ENCODE measurements around the gene ANKS1B.
"Not testable (repeated sequence)": the region's sequence is repeated elsewhere in the genome, so short reads cannot be mapped to it uniquely, and the experiment has no call there.

Gene ANKS1B

DNA sequence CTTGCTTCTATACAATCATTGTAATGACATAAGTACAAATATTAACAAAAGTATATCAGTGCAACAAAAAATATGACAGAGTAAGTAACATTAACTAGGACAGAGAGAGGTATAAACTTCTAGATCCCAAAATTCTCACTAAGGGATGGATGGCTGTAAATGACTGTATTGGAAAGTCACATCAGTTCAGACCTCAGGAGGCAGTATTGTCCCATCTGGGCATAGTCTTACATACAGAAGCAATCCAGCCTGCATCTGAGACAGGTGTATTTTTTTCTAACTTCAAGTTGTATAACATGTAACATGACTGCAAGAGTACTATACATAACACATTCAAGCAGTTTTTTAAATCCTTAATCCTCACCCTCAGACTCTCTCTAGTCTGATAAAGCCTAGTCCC lies 238.2 kb downstream of the ANKS1B start:
- no peak for DNase-seq

DNA sequence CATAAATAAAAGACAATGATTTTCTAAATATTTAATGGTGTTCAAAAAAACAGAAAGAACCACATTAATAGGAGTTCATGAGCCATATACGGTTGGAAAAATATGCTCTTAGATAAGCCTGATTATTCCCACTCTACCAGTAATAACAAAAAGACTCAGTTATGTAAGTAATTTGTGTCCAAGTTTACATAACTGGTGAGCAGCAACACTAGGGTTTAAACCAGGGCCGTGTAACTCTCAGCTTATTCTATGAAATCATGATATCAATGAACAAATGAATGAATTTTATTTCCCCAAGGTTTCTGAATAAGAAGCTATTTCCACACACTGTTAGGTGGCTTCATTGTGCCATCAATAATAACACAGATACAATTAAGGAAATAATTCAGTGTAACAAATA lies 238.8 kb downstream of the ANKS1B start:
- no peak for DNase-seq

DNA sequence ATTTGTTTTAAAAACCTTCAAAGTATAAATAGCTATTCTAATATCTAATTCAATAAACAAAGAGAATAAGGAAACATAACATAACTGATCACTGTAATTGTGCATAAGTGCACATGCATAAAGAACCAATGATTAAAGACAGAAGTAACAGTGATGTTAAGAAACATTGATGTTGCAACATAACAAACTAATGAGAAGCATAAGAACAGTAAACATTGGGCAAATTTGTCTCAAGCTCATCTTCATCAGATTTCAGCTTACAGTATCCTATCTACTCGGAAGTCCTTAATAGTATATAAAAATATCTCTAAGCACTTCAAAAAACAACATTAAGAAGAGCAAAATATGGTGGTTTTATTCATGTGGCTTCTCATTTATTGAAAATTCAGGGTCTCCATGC lies 239.6 kb downstream of the ANKS1B start:
- DNase-seq = no peak

DNA sequence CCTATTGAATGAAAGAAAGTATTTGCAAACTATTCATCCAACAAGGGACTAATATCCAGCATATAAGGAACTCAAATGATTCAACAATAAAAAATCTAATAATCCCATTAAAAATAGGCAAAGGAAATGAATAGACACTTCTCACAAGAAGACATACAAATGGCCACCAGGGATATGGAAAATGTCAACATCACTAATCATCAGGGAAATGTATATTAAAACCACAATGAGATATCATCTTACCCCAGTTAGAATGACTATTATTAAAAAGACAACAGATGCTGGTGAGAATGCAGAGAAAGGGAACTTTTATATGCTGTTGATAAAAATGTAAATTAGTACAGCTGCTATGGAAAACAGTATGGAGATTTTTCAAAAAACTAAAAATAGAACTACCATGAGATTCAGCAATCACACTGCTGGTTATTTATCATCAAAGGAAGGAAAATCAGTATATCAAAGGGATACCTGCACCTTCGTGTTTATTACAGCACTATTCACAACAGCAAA lies 247.9 kb downstream of the ANKS1B start:
- no peak for DNase-seq

DNA sequence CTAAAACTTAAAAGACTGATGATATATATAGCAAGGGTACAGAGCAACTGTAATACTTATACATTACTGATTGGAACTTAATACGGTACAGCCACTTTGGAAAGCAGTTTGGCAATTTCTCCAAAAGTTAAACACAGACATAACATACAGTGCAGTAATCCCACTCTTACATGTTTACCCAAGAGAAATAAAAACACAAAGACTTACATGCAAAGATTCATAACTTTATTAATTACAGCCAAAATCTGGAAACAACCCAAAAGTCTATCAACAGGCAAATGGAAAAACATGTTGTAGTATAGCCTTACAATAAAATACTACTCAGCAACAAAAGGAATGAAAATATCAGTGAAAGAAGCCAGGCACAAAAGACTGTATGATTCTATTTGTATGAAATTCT lies 252.6 kb downstream of the ANKS1B start:
- no peak for DNase-seq

DNA sequence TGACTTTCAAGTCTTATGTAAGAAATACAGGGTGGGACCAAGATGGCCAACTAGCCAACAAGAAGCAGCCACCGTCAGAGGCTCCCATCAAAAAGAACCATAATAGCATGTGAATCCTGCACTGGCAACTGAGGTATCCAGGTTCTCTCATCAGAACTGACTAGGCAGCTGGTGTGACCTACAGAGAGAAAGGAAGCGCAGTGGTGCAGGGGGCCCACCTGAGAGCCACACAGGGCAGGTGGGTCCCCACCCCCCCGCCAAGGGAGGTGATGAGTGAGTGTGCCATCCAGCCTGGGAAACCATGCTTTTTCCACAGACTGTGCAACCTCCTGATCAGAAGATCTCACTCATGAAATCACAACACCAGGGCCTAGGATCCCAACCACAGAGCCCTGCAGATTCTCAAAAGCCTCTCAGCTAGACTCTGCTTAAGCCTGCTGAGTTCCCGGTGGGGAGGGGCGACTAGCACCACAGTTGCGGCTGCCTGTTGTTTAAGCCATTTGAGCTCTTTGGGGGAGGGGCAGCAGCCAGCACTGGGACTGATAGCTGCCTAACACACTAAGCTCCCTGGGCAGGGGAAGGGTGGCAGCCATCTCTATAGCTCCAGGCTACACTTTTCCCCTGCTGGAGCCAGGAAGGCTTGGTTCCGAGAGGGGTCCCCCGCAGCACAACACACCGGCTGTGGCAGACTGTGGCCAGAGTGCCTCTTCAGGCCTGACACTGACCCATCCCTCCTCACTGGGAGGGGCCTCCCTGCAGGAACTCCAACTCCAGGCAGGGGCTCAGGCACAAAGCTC lies 261.8 kb downstream of the ANKS1B start:
- no peak for DNase-seq

DNA sequence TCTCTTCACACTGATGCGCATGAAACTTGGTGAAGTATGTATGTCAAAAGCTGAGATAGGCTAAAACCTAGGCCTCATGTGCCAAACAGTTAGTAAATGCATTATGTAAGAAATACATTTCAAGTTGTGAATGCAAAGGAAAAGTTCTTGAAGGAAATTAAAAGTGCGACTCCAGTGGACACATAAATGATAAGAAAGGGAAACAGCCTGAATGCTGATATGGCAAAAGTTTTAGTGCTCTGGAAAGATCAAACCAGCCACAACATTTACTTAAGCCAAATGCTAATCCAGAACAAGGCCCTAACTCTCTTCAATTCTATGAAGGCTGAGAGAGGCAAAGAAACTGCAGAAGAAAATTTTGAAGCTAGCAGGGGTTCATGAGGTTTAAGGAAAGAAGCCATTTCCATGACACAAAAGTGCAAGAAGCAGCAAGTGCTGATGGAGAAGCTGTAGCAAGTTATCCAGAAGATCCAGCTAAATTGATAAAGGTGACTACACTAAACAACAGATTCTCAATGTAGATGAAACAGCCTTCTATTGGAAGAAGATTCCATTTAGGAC lies 262.9 kb downstream of the ANKS1B start:
- DNase-seq = no peak

DNA sequence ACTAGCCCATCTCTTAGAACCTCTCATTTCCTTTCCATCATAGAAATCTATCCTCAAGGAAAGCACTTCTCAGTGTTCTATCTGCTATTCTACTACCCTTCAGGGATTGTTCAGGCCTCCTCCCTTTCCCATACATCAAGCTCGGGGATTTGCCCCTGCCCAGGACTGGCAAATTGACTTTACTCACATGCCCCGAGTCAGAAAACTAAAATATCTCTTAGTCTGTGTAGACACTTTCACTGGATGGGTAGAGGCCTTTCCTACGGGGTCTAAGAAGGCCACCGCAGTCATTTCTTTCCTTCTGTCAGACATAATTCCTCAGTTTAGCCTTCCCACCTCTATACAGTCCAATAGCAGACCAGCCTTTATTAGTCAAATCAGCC lies 264.7 kb downstream of the ANKS1B start:
- DNase-seq = not testable (repeated sequence)

DNA sequence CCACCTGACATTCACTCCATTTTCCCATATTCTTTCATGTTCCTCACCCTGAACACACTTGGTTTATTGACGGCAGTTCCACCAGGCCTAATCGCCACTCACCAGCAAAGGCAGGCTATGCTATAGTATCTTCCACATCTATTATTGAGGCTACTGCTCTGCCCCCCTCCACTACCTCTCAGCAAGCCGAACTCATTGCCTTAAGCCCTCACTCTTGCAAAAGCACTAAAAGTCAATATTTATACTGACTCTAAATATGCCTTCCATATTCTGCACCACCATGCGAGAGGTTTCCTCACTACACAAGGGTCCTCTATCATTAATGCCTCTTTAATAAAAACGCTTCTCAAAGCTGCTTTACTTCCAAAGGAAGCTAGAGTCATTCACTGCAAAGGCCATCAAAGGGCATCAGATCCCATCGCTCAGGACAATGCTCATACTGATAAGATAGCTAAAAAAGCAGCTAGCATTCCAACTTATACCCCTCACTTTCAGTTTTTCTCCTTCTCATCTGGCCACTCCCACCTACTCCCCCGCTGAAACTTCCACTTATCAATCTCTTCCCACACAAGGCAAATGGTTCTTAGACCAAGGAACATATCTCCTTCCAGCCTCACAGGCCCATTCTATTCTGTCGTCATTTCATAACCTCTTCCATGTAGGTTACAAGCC lies 265.2 kb downstream of the ANKS1B start:
- DNase-seq = not testable (repeated sequence)

DNA sequence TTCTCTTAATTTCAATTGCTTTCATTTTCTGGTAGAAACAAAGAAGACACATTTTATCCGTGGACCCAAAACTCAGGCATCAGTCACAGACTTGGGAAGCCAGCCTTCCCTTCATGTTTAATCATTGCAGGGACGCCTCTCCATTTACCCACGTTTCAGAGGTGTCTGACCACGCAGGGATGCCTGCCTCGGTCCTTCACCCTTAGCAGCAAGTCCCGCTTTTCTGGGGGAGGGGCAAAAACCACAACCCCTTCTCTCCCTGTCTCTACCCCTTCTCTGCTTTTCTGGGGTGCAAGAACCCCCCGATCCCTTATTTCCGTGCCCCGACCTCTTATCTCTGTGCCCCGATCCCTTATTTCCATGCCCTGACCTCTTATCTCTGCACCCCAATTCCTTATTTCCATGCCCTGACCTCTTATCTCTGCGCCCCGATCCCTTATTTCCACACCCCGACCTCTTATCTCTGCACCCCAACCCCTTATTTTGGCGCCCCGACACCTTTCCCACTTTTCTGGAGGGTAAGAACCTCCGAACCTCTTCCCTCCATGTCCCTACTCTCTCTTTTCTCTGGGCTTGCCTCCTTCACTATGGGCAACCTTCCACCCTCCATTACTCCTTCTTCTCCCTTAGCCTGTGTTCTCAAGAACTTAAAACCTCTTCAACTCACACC lies 268.8 kb downstream of the ANKS1B start:
- DNase-seq = not testable (repeated sequence)

DNA sequence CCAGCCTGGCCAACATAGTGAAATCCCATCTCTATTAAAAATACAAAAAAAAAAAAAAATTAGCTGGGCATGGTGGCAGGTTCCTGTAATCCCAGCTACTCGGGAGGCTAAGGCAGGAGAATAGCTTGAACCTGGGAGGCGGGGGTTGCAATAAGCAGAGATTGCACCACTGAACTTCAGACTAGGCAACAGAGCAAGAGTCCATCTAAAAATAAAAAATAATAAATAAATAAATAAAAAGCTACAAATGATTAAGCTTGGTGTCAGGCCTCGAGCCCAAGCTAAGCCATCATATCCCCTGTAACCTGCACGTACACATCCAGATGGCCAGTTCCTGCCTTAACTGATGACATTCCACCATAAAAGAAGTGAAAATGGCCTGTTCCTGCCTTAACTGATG lies 269.8 kb downstream of the ANKS1B start:
- not testable (repeated sequence) for DNase-seq

DNA sequence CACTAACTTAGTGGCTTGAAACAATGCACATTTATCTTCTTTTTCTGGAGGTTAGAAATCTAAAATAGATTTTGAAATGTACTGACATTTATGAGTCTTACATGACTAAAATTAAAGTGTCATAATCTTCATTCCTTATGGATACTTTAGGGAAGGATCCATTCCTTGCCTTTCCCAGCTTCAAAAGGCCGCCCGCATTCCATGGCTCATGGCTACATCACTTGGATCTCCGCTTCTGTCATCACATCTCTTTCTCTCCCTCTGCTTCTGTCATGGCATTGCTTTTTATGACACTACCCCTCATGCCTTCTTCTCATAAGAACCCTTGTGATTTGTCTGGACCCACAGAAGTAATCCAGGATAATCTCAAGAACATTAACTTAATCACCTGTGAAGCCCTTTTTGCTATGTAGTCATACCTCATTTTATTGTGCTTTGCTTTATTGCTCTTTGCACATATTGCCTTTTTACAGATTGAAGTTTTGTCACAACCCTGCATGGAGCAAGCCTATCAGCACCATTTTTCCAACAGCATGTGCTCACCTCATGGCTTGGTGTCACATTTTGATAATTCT lies 270.7 kb downstream of the ANKS1B start:
- DNase-seq = no peak

DNA sequence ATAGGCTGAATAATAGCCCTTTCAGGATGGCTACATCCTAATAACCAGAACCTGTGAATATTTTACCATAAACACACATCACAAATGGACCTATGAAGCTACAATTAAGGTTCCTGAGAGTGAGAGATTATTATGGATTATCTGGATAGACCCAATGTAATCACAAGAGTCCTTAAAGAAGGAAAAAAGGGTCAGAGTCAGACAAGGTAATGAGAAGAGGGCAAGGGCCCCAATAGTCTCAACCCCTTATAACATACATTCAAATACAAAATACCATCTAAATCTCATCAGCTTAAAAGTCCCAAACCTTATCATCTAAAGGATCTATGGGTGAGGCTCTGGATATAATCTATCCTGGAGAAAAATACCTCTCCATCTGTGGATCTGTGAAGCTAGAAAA lies 272.5 kb downstream of the ANKS1B start:
- no peak for DNase-seq

DNA sequence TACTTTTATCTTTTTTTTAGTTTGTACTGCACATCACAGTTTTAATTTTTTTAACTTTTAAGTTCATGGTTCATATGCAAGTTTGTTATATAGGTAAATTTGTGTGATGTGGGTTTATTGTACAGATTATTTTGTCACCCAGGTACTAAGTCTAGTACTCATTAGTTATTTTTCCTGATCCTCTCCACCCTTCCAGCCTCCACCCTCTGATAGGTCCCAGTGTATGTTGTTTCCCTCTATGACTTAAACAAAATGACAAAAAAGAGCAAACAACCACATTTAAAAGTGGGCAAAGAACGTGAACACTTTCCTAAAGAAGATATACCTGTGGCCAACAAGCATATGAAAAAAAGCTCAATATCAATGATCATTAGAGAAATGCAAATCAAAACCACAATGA lies 273.5 kb downstream of the ANKS1B start:
- DNase-seq = no peak

DNA sequence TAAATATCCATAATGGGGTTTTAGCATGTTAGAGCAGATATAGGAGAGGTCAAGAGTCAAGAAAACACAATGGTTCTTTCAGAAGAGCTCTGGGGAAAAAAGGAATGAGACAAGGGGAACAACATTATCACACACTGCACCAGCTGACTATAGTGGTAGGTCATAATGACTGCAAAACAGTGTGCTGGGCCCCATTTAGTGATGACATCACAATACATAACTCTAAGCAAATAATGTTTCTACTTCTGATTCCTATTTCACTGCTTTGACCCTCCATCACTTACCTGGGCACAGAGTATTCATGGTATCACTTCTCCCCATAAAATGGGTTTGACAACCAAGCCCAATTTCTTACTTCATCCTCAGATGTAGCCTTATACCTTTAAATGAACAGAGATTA lies 275.1 kb downstream of the ANKS1B start:
- no peak for DNase-seq

DNA sequence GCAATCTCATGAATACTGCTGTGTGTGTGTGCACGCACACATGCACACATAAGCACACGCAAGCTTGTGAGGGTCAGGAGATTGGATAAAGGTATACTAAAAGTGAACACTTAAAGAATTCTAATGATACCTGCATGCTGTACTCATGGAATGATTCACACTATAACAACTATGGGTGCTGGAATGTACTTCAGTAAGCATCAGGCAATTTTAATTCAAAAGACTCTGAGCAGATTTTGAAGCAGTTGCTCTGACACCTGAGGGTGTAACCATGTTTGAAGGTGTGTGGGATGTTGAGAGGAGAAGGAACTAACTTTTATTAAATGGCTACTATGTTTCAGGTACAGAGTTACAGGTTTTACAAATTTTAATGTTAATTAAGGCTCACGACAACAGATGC lies 275.6 kb downstream of the ANKS1B start:
- DNase-seq = no peak

DNA sequence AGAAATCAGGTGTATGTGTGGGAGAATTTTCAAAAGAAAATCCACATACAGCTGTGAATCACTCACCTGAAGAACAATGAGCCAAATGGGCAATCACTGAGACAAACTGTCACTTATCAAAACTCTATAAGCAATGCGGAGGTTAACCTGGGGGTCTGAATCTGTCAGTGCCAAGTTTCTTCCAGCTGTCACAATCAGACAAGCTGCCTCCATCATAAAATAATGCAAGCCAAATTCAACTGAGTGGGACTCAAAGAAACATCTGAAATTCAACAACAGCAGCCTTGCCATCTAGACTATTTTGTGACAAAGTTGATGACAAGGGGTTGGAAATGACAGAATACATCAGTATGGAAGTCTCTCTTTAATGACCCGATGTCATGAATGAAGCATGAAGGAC lies 276.9 kb downstream of the ANKS1B start:
- DNase-seq = no peak

DNA sequence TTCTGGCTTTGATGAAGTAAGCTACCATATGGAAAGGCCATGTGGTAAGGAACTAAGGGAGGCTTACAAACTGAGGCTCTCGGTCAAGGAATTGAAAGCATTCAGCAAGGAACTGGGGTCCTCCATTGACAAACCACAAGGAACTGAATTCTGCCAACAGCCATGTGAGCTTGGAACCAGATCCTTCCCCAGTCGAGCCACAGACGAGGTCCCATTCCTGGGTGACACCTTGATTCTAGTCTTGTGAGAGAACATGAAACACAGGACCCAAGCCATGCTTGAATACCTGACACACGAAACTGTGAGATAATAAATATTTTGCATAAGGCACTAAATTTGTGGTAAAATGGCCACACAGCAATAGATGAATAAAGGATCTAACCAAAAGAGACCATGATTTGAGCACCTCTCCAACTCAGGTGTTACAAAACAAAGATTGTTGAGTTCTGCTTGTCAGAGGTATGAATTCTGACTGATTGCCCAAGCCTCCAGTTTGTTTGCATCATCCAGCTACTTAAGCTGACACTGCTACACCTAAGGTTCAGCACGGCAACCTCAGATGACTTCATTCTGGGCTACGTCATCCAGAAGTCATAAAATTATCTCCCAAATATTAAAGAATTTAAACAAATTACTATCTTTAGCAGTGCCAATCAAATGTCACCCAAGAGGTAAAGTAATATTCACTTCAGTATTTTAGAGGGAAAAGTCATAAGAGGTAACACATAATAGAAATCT lies 277.8 kb downstream of the ANKS1B start:
- no peak for DNase-seq

DNA sequence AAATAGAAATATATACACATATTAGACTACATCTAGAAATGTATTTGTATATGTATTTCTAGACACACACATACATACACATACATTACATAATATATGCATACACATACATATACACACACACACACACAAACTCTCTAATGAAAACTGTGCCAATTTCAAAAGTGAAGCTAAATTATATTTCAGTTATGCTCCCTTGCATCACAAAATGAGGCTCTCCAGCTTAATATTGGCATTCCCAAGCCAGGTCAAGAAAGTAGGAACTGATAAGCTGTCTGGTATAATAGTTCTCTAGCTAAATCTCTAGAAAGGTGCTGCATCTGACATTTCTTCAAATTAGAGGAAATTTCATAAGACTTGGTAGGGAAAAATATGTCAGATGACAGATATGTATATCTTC lies 280.3 kb downstream of the ANKS1B start:
- DNase-seq = no peak

DNA sequence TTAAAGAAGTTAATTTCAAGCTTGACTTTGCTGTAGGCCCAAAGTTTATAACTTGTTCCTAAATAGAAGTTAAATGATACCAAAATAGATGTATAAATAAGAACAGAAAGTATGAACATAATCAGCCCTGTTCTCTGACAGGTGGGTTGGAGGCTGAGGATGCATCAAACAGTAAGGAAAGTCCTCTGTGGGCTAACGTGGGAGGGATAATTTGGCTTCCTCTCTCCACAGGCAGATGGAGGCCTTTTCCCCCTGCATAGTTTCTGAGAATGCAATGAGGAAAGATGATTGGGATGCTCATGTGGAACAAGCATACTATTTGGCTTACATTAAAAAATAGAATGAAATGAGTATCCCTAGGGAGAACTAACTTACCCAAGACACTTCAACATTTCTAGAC lies 280.7 kb downstream of the ANKS1B start:
- DNase-seq = no peak

DNA sequence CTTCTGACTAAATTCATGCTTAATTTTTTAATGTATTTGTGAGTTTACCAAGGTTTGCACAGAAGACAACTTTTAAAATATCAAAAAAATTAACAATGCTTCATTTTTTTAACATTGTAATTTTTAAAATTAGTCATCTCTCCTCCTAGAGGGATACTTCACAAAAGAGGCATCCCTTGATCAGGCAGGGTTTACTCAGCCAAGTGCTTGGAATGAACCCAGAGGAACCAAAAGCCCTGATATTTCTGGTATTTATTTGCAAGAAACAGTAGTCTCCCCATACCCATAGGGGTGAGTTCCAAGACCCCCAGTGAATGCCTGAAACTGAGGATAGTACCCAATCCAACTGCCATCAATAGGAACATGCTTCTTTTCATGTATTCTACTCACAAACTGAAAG lies 284.7 kb downstream of the ANKS1B start:
- no peak for DNase-seq

DNA sequence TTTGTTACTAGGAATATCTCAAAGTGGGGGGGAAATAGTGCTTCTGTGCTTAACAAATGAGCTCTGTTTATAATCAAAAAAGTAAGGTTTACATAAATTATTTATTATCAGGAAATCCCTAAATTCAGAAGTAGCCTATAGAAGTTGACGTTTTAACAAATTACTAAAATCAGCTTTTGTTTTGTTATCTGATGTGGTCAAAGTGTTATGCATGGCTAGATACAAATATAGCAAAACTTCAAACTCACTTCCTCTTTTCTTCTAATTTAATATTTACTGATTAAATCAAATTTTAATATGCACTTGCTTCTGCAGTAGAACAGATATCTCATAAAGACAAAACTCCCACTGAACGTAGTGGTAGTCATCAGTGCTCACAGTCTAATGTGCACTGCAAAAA lies 289.7 kb downstream of the ANKS1B start:
- DNase-seq = no peak

DNA sequence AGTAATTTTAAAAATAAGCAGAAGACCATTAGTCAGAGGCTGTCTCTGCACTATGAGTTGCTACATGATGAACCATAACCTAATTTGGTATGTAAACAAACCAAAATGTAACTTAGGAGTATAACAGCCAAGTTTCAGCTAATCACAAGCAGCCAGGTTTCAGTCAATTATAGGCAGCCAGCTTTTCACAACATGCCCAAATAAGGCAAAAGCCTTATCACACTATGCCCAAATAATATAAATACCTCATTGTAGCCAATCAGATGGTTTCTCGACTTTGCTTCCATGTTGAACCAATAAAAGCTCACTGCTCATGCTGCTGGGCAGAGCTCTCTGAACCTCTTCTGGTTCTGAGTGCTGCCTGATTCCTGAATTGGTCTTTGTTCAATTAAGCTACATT lies 298.6 kb downstream of the ANKS1B start:
- no peak for DNase-seq
